ENCODE data around the gene COPS6. TPM values are rescaled to one million over a fixed set of nuclear protein-coding genes. Genes with fewer than 3 reads are reported as not detected.
A peak's percentile ranks its signal among the peaks of the same experiment; 100 is the strongest.

Gene COPS6
- total RNA-seq, 1 donor, result 83.7 TPM

DNA sequence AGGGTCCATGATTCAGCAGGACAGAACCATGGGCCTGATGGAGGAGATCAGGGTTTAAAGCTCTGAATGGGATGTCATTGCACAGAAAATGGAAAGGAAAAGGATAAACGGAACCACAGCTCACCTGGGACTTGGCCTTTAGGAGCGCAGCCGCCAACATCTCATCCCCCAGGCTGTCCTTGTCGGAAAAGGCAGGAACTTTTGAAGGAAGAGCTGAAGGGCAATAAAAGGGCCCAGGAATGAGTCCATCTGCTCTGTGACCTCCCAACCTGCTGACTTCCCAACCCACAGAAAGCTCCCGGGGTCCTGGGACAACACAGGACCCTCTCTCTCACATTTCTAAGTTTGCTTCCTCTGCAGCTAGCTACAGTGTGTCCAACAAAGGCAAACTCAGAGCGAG, 13.4 kb upstream of the COPS6 start:
- no peak for DNase-seq (ENCODE audit: low read depth)
- no peak overlapping the region for H3K4me3 ChIP-seq (ENCODE audit: low read depth, low read length)
- TF ChIP-seq, protein P1, sequence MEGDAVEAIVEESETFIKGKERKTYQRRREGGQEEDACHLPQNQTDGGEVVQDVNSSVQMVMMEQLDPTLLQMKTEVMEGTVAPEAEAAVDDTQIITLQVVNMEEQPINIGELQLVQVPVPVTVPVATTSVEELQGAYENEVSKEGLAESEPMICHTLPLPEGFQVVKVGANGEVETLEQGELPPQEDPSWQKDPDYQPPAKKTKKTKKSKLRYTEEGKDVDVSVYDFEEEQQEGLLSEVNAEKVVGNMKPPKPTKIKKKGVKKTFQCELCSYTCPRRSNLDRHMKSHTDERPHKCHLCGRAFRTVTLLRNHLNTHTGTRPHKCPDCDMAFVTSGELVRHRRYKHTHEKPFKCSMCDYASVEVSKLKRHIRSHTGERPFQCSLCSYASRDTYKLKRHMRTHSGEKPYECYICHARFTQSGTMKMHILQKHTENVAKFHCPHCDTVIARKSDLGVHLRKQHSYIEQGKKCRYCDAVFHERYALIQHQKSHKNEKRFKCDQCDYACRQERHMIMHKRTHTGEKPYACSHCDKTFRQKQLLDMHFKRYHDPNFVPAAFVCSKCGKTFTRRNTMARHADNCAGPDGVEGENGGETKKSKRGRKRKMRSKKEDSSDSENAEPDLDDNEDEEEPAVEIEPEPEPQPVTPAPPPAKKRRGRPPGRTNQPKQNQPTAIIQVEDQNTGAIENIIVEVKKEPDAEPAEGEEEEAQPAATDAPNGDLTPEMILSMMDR (IDR thresholded peaks at IDR 0.05; ENCODE audit: insufficient read depth, low read length), result no peak

DNA sequence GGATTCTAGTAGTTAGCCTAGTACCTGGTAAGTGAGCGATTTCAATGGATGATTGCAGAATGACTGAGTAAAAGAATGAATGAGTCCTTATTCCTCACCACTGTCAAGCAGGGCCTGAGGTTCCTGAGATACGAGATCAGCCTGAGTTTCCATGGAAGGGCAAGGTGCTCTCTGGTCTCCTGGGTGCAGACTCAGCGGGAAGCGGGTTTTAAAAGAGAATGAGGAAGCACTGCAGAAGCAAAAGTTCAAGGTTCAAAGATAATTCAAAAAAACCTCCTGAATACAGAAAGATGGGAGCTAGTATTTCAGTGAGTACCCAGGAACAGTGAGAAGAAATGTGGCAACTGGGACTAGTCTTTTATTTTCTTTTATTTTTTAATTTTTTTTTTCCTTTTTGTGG, 11.6 kb upstream of the COPS6 start:
- H3K4me3 ChIP-seq (ENCODE audit: low read depth, low read length), result no peak overlapping the region
- no peak for DNase-seq (ENCODE audit: low read depth)
- TF ChIP-seq, protein P1 (IDR thresholded peaks at IDR 0.05; ENCODE audit: insufficient read depth, low read length), result no peak

DNA sequence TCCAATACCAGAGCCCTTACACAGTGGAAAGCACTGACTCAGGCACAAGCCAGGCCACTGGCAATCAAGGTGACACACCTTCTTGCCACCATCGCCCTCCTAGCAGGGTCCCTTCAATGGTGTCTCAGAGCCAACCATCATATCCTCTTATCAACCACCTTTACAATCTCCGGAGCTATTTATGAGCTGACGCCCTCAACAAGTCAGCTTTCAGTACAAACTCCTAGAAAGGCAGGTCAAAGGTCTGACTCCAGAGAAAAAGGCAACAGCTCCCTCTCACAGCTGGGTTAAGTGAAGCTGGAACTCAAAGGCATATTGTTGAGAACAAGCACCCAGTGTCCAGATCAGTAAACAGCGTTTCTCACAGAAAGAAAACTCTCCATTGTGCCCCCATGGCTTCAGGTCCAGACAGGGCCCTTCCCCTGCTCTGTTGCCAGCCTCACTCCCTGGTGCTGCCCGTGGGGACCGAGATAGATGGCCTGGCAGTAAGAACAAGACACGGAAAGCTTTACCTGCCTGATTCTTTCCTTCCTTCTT, 9.7 kb upstream of the COPS6 start:
- TF ChIP-seq, protein P1 (IDR thresholded peaks at IDR 0.05; ENCODE audit: insufficient read depth, low read length), result no peak
- no peak overlapping the region for H3K4me3 ChIP-seq (ENCODE audit: low read depth, low read length)
- no peak for DNase-seq (ENCODE audit: low read depth)

DNA sequence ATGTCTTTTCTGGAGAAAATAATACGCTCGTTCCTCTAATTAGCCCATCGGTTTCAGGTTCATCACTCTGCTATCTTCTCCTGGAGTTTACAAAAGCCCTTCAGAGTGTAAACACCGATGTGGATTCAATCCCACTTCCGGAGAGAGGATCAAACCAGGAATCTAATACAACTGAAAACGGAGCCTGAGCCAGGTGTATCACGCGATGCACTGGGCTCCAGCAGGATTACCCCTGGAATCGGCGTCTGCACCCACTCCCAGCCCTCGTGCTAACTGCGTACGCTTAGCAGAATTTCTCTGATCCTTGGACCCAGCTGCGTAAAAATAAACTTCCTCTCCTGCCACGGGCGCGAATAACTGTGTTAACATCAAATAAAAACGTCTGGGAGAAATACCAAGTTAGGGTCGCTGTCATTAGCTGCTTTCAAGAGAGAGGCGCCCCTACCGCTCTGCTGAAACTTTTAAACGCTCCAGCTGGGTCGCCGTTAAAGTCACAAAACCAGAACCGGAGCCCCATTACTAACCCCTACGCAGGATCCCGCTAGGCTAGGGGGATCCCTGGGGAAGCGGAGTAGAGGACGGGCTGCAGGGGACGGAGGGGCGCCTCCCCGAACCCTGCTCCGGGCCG, 7.7 kb upstream of the COPS6 start:
- TF ChIP-seq, protein P1 (IDR thresholded peaks at IDR 0.05; ENCODE audit: insufficient read depth, low read length), result no peak
- peak overlapping the region; percentile 98 for H3K4me3 ChIP-seq (ENCODE audit: low read depth, low read length)
- no peak for DNase-seq (ENCODE audit: low read depth)

DNA sequence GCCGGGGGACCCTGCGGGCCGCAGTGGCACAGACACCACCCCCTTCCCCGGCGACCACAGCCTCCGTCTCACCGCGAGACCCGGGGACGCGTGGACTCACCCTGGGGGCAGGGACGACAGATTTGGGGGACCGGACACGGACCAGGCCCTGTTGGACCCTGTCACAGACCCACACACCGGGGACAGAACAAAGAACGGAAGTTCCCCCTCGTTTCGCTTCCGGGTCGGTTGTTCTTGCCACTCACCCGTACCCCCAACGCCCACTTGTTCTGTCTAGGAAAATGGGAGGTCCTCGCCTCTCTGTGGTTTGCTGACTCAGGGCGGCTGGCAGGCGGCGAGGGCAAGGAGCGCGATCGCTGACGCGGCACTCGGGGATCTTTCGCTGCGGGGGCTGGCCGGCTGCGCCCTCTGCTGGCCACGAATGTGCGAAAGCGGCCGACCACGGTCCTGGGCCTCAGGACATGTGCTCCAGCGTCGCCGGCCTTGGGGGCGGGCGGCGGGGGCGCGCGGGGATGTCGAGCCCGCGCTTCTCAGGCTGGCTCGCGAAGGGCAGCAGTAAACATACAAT, 7.2 kb upstream of the COPS6 start, which contains the start of gene ZNF3:
Gene ZNF3 (minus strand): TSS at position 189 of the 568 bp plus-strand sequence. CDS start 4,366 bp downstream, outside the sequence.
- TF ChIP-seq, protein P1 (IDR thresholded peaks at IDR 0.05; ENCODE audit: insufficient read depth, low read length), result peak; percentile 79
- peak; percentile 99 for DNase-seq (ENCODE audit: low read depth)
- peak within 1 kb of the TSS; percentile 98 for H3K4me3 ChIP-seq (ENCODE audit: low read depth, low read length)

DNA sequence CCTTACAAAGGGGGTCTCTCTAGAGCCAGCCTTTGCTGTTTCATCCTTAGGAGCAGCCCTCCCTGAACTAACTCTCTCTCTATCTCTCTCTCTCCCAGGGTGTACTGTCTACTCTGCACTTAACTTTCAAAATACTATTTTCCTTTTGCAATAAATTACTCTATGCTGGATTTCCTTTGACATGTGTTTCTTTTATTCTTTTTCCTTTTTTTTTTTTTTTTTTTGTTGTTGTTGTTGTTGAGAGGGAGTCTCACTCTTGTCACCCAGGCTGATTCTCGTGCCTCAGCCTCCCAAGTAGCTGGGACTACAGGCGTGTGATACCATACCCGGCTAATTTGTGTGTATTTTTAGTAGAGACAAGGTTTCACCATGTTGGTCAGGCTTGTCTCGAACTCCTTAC, 5.8 kb upstream of the COPS6 start:
- TF ChIP-seq, protein P1 (IDR thresholded peaks at IDR 0.05; ENCODE audit: insufficient read depth, low read length), result no peak
- H3K4me3 ChIP-seq (ENCODE audit: low read depth, low read length), result no peak overlapping the region
- DNase-seq (ENCODE audit: low read depth), result no peak

Data from fibroblast of the aortic adventitia (primary cell).